ENCODE data around the gene MMS22L.

The MMS22L gene

DNA sequence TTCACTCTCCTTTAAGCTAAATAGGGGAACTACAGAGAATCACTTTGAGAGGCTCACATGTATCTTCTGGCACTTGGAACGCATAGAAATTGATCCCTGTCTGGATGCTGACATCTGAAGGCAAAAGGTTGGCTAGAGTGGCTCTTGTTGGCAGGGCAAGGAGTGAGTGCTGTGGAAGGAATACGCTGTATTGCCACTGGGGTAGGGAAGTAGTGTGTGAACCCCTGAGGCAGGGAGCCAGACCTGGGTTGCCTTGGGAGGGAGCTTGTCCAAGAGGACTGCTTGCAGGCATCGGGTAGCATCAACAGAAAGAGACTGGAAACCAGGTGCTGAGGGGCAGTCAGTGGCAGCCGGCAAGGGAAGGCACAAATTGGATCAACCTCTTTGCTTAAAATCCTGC lies 8.9 kb upstream of the MMS22L start:
- Histone ChIP-seq H3K27me3 (ENCODE audit: insufficient read depth, low read length, poor library complexity, severe bottlenecking) (no peaks in the 10 kb centered on the region), H3K4me3 (ENCODE audit: low read length, poor library complexity, severe bottlenecking) (no peak overlapping the region), H3F3A (ENCODE audit: low read depth) (no peaks in the 10 kb centered on the region), H4K20me1 (ENCODE audit: insufficient read depth, low read length, poor library complexity, severe bottlenecking) (no peaks in the 10 kb centered on the region), H2AFZ (ENCODE audit: low read length) (no peak overlapping the region), H3K79me2 (ENCODE audit: insufficient read depth, low read length) (no peaks in the 10 kb centered on the region), H3K9me2 (replicated peaks; ENCODE audit: low read depth, low read length) (no peaks in the 10 kb centered on the region), H3K4me2 (ENCODE audit: low read depth, low read length, poor library complexity, severe bottlenecking) (no peak overlapping the region), H3K9ac (ENCODE audit: low read depth, low read length, poor library complexity, severe bottlenecking) (no peak overlapping the region), H3K4me1 (ENCODE audit: insufficient read depth, low read length, poor library complexity, severe bottlenecking) (no peaks in the 10 kb centered on the region), H3K9me3 (ENCODE audit: insufficient read depth, low read depth, low read length) (no peaks in the 10 kb centered on the region), H3K36me3 (ENCODE audit: insufficient read depth, low read length) (no peaks in the 10 kb centered on the region)
- TF ChIP-seq, protein P1, sequence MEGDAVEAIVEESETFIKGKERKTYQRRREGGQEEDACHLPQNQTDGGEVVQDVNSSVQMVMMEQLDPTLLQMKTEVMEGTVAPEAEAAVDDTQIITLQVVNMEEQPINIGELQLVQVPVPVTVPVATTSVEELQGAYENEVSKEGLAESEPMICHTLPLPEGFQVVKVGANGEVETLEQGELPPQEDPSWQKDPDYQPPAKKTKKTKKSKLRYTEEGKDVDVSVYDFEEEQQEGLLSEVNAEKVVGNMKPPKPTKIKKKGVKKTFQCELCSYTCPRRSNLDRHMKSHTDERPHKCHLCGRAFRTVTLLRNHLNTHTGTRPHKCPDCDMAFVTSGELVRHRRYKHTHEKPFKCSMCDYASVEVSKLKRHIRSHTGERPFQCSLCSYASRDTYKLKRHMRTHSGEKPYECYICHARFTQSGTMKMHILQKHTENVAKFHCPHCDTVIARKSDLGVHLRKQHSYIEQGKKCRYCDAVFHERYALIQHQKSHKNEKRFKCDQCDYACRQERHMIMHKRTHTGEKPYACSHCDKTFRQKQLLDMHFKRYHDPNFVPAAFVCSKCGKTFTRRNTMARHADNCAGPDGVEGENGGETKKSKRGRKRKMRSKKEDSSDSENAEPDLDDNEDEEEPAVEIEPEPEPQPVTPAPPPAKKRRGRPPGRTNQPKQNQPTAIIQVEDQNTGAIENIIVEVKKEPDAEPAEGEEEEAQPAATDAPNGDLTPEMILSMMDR (conservative IDR thresholded peaks at IDR 0.05; ENCODE audit: low read length), result no peak
- no peak for TF ChIP-seq EZH2phosphoT487 (IDR thresholded peaks at IDR 0.05; ENCODE audit: borderline replicate concordance)

DNA sequence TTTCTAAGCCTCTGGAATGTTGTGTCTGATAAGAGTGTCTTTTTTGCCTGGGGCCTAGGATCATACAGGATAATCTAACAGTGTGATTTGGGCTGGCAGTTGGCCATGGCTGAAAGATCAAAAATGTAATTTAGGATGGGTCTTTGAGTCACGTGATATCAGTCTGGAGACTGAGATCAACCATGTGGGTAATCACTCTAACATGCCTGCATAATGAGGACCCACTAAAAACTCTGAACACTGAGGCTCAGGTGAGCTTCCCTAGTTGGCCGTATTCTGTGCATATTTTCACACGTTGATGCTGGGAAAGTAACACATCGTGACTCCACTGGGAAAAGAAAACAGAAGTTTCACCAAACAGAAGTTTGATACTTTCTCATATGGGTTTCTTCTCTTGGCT lies 6.3 kb upstream of the MMS22L start:
- Histone ChIP-seq H3K9ac (ENCODE audit: low read depth, low read length, poor library complexity, severe bottlenecking) (no peak overlapping the region), H3K36me3 (ENCODE audit: insufficient read depth, low read length) (no peaks in the 10 kb centered on the region), H3K27me3 (ENCODE audit: insufficient read depth, low read length, poor library complexity, severe bottlenecking) (no peaks in the 10 kb centered on the region), H3K4me3 (ENCODE audit: low read length, poor library complexity, severe bottlenecking) (no peak overlapping the region), H3K4me1 (ENCODE audit: insufficient read depth, low read length, poor library complexity, severe bottlenecking) (no peaks in the 10 kb centered on the region), H3K4me2 (ENCODE audit: low read depth, low read length, poor library complexity, severe bottlenecking) (no peak overlapping the region), H3K9me2 (replicated peaks; ENCODE audit: low read depth, low read length) (no peaks in the 10 kb centered on the region), H3F3A (ENCODE audit: low read depth) (no peaks in the 10 kb centered on the region), H3K79me2 (ENCODE audit: insufficient read depth, low read length) (no peaks in the 10 kb centered on the region), H2AFZ (ENCODE audit: low read length) (no peak overlapping the region), H3K9me3 (ENCODE audit: insufficient read depth, low read depth, low read length) (no peaks in the 10 kb centered on the region), H4K20me1 (ENCODE audit: insufficient read depth, low read length, poor library complexity, severe bottlenecking) (no peaks in the 10 kb centered on the region)
- no peak for TF ChIP-seq EZH2phosphoT487 (IDR thresholded peaks at IDR 0.05; ENCODE audit: borderline replicate concordance)
- TF ChIP-seq, protein P1 (conservative IDR thresholded peaks at IDR 0.05; ENCODE audit: low read length), result no peak

DNA sequence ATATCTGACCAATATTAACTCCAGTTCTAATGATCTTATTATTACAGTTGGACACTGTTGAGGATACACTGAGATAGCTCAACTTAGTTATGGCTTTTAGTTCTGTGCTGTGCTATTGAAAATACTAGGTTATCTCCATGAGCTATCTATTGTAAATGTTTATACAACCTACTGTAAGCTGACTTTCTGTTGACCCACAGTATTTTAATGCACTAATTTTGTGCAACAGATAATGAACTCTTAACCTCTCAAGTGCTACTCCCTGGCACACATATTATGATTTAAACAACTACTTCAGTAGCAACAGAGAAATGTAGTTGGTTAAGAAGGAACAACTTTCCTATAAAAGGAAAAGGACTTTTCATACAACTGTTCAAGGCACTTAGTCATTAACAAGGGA lies 5.2 kb upstream of the MMS22L start:
- TF ChIP-seq, protein P1 (conservative IDR thresholded peaks at IDR 0.05; ENCODE audit: low read length), result no peak
- no peak for TF ChIP-seq EZH2phosphoT487 (IDR thresholded peaks at IDR 0.05; ENCODE audit: borderline replicate concordance)
- Histone ChIP-seq H3K9ac (ENCODE audit: low read depth, low read length, poor library complexity, severe bottlenecking) (no peak overlapping the region), H3K4me3 (ENCODE audit: low read length, poor library complexity, severe bottlenecking) (no peak overlapping the region), H3K79me2 (ENCODE audit: insufficient read depth, low read length) (no peaks in the 10 kb centered on the region), H3K36me3 (ENCODE audit: insufficient read depth, low read length) (no peaks in the 10 kb centered on the region), H3F3A (ENCODE audit: low read depth) (no peaks in the 10 kb centered on the region), H3K9me3 (ENCODE audit: insufficient read depth, low read depth, low read length) (no peaks in the 10 kb centered on the region), H3K27me3 (ENCODE audit: insufficient read depth, low read length, poor library complexity, severe bottlenecking) (no peaks in the 10 kb centered on the region), H3K4me2 (ENCODE audit: low read depth, low read length, poor library complexity, severe bottlenecking) (no peak overlapping the region), H3K9me2 (replicated peaks; ENCODE audit: low read depth, low read length) (no peaks in the 10 kb centered on the region), H4K20me1 (ENCODE audit: insufficient read depth, low read length, poor library complexity, severe bottlenecking) (no peaks in the 10 kb centered on the region), H3K4me1 (ENCODE audit: insufficient read depth, low read length, poor library complexity, severe bottlenecking) (no peaks in the 10 kb centered on the region), H2AFZ (ENCODE audit: low read length) (no peak overlapping the region)
